Panc1 (cell line): Measurements from ENCODE around the gene HNRNPA3. TPM values are rescaled to one million over a fixed set of nuclear protein-coding genes. Genes with fewer than 3 reads are reported as not detected.

ENCODE experiments used
- ATAC-seq: fragments of 200-7000 bp; cut with Tn5 transposase; 2 replicates; pipeline ENCODE4 v1.9.1; 2020; ENCODE audit warnings: mild to moderate bottlenecking, moderate library complexity
- BruUV-seq: library from RNA; stranded (reverse); fragments of 400-500 nt; replicated peaks from 2 replicates; lab custom pipeline; 2021; lab: Mats Ljungman, UMichigan
- CTCF ChIA-PET: fragments of 300-600 bp; sonication (Branson Sonifier 250); formaldehyde crosslinking; loops from one replicate; lab custom pipeline; 2022; ENCODE audit warnings: antibody characterized with exemption; lab: Charles Lee
- POLR2A ChIA-PET: fragments of 300-600 bp; sonication (Branson Sonifier 250); formaldehyde crosslinking; loops from one replicate; lab custom pipeline; 2022; ENCODE audit warnings: antibody characterized with exemption; lab: Charles Lee
- DNase-seq: peaks from one replicate; pipeline ENCODE4 v3.0.0-alpha.2; 2010; ENCODE audit warnings: low read depth, low spot score
- H3K27ac ChIP-seq: 2 replicates; pipeline ENCODE4 v1.5.1; 2011; ENCODE audit warnings: mild to moderate bottlenecking, low read length, inconsistent platforms
- H3K27me3 ChIP-seq: fragments of 200-500 bp; sonication (Bioruptor generic); 2 replicates; pipeline ENCODE4 v1.6.0; 2014; ENCODE audit warnings: low read length, inconsistent platforms; ENCODE audit not compliant: control insufficient read depth, insufficient read depth
- H3K36me3 ChIP-seq: fragments of 200-500 bp; sonication (Bioruptor generic); 2 replicates; pipeline ENCODE4 v1.5.1; 2014; ENCODE audit warnings: inconsistent platforms, mild to moderate bottlenecking, low read length, moderate library complexity; ENCODE audit not compliant: control insufficient read depth, insufficient read depth
- H3K4me1 ChIP-seq: 2 replicates; pipeline ENCODE4 v1.5.1; 2011; ENCODE audit warnings: inconsistent platforms, mild to moderate bottlenecking, low read length, moderate library complexity; ENCODE audit not compliant: control insufficient read depth, insufficient read depth
- H3K4me3 ChIP-seq, 2 experiments: 2 replicates each; pipeline ENCODE4 v1.5.1; 2011 to 2012; ENCODE audit warnings: low read depth in 2 of 2, low read length in 2 of 2, mild to moderate bottlenecking in 2 of 2, inconsistent platforms in 1 of 2, moderate library complexity in 1 of 2
- H3K9me3 ChIP-seq: fragments of 200-500 bp; sonication (Bioruptor generic); 2 replicates; pipeline ENCODE4 v1.5.1; 2014; ENCODE audit warnings: low read depth, mild to moderate bottlenecking, inconsistent platforms, low read length, moderate library complexity; ENCODE audit not compliant: control insufficient read depth, insufficient read depth
- POLR2AphosphoS5 ChIP-seq: IDR thresholded peaks from 2 replicates; pipeline ENCODE4 v1.6.1; 2012; ENCODE audit warnings: mild to moderate bottlenecking, low read depth, low read length, moderate library complexity
- SIN3A ChIP-seq: IDR thresholded peaks from 2 replicates; pipeline ENCODE4 v1.6.1; 2012; ENCODE audit warnings: low read depth, mild to moderate bottlenecking, low read length, moderate library complexity, borderline replicate concordance; ENCODE audit not compliant: insufficient read depth
- TCF7L2 ChIP-seq: IDR thresholded peaks from 2 replicates; pipeline ENCODE4 v1.6.1; 2011; ENCODE audit warnings: mild to moderate bottlenecking, low read depth, low read length, inconsistent platforms
- in situ Hi-C: cut with HindIII; loops from 2 replicates; pipeline ENCODE4 v1.10.0; 2016; ENCODE audit warnings: low sequenced_read_pairs, low pct_unique_long_range_greater_than_20kb
- intact Hi-C: fragments of 100-400 bp; cut with micrococcal nuclease; formaldehyde crosslinking; loops from one replicate; pipeline ENCODE4 v1.10.0; 2022; ENCODE audit not compliant: unreplicated experiment
- total RNA-seq: library from RNA; stranded (reverse); gene quantifications from one replicate; pipeline ENCODE4 v1.2.1, GENCODE V29; 2021; ENCODE audit not compliant: unreplicated experiment
- TF ChIP-seq, protein P1 (sequence below): fragments of 450-650 bp; IDR thresholded peaks from 2 replicates; pipeline ENCODE4 v1.5.1; 2017; ENCODE audit warnings: mild to moderate bottlenecking
- TF ChIP-seq, protein P2 (sequence below), 2 experiments: IDR thresholded peaks; 2 replicates each; pipeline ENCODE4 v1.6.1; 2011 to 2012; ENCODE audit warnings: low read depth in 2 of 2, control low read depth in 1 of 2, low read length in 1 of 2, mild to moderate bottlenecking in 1 of 2, moderate library complexity in 1 of 2; ENCODE audit not compliant: insufficient read depth in 1 of 2

The HNRNPA3 gene
- total RNA-seq, 1 experiment from 2014 or later = 228 TPM

DNA sequence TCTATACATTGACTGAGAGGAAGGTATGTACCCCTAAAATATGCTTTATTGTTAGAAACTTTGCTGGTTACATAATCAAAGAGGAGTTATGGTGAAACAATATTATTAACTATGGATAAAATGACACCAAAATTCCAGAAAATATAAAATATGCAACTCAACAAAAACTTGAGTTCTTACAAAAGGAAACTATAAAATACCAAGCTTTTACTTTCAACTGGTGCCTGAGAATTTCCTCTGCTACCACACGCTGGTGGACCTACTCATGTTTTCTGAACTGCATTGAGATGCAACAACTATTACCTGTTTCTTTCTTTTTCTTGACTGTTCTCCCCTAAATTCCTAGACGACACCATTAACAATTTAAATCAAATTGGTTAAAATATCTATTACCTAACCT lies 60.2 kb downstream of the HNRNPA3 start:
- POLR2A ChIA-PET = interaction anchor here (1.1 to 2.2 kb wide), 3 partner anchors 9 to 108 kb away, joined by 3 to 15 read pairs (median 3); partner anchors contain the start of gene NFE2L2
- no peak for DNase-seq
- Histone ChIP-seq H3K4me3 (peak overlapping the region in 1 of 2 experiments; percentile 39; a peak in 1 of 4 replicates), H3K4me1 (peaks cover 52% of the 10 kb centered on the region), H3K36me3 (no peaks in the 10 kb centered on the region), H3K9me3 (no peaks in the 10 kb centered on the region), H3K27me3 (no peaks in the 10 kb centered on the region), H3K27ac (peak overlapping the region; percentile 99)
- no peak for ATAC-seq
- TF ChIP-seq SIN3A = no peak
- no peak for TF ChIP-seq POLR2AphosphoS5
- TF ChIP-seq, protein P1, sequence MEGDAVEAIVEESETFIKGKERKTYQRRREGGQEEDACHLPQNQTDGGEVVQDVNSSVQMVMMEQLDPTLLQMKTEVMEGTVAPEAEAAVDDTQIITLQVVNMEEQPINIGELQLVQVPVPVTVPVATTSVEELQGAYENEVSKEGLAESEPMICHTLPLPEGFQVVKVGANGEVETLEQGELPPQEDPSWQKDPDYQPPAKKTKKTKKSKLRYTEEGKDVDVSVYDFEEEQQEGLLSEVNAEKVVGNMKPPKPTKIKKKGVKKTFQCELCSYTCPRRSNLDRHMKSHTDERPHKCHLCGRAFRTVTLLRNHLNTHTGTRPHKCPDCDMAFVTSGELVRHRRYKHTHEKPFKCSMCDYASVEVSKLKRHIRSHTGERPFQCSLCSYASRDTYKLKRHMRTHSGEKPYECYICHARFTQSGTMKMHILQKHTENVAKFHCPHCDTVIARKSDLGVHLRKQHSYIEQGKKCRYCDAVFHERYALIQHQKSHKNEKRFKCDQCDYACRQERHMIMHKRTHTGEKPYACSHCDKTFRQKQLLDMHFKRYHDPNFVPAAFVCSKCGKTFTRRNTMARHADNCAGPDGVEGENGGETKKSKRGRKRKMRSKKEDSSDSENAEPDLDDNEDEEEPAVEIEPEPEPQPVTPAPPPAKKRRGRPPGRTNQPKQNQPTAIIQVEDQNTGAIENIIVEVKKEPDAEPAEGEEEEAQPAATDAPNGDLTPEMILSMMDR = no peak
- TF ChIP-seq TCF7L2 = no peak
- TF ChIP-seq, protein P2, sequence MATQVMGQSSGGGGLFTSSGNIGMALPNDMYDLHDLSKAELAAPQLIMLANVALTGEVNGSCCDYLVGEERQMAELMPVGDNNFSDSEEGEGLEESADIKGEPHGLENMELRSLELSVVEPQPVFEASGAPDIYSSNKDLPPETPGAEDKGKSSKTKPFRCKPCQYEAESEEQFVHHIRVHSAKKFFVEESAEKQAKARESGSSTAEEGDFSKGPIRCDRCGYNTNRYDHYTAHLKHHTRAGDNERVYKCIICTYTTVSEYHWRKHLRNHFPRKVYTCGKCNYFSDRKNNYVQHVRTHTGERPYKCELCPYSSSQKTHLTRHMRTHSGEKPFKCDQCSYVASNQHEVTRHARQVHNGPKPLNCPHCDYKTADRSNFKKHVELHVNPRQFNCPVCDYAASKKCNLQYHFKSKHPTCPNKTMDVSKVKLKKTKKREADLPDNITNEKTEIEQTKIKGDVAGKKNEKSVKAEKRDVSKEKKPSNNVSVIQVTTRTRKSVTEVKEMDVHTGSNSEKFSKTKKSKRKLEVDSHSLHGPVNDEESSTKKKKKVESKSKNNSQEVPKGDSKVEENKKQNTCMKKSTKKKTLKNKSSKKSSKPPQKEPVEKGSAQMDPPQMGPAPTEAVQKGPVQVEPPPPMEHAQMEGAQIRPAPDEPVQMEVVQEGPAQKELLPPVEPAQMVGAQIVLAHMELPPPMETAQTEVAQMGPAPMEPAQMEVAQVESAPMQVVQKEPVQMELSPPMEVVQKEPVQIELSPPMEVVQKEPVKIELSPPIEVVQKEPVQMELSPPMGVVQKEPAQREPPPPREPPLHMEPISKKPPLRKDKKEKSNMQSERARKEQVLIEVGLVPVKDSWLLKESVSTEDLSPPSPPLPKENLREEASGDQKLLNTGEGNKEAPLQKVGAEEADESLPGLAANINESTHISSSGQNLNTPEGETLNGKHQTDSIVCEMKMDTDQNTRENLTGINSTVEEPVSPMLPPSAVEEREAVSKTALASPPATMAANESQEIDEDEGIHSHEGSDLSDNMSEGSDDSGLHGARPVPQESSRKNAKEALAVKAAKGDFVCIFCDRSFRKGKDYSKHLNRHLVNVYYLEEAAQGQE (IDR thresholded peaks at IDR 0.05; ENCODE audit: insufficient read depth in 1 of 2, low read depth in 2 of 2, low read length in 1 of 2) = no peak
- intact Hi-C loops (no loop called here), in situ Hi-C loops (no loop called here)
- no TSS peak for BruUV-seq
- CTCF ChIA-PET = interaction anchor here (0.6 to 1.5 kb wide), 5 partner anchors 23 to 108 kb away, joined by 3 to 7 read pairs (median 4); no protein-coding TSS in a partner anchor

DNA sequence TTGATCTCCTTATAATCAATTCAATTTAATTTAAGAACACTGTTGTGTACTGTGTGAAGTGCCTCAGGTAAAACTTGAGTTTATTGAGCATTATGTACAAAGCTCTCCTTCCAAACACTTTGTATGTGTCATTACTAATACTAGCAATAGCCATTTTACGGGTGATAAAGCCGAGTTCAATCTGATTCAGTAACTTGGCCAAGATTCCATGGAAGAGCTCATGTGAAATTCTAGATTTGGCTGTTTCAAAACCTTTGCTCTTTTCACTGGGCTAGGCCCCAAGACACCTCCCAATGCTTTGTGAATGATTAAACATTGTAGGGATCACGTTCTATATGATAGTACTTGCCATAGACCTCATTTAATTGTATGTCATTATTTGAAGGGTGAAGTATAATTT lies 60.8 kb downstream of the HNRNPA3 start:
- peak overlapping the region; percentile 99 for H3K27ac ChIP-seq
- peak; percentile 21 for ATAC-seq

More for the DNA sequence above, 60.8 kb downstream of the HNRNPA3 start:
- TF ChIP-seq POLR2AphosphoS5 (no peak), SIN3A (no peak), TCF7L2 (no peak)
- TF ChIP-seq, protein P1 = no peak
- TF ChIP-seq, protein P2 (IDR thresholded peaks at IDR 0.05; ENCODE audit: insufficient read depth in 1 of 2, low read depth in 2 of 2, low read length in 1 of 2) = no peak
- BruUV-seq = no TSS peak
- H3K27me3 ChIP-seq = no peaks in the 10 kb centered on the region
- POLR2A ChIA-PET = interaction anchor here (0.6 to 2.2 kb wide), 4 partner anchors 9 to 12 kb away, joined by 3 to 15 read pairs (median 4); partner anchors contain the start of gene NFE2L2
- DNase-seq = no peak
- intact Hi-C loops (no loop called here), in situ Hi-C loops (no loop called here)
- H3K36me3 ChIP-seq = no peaks in the 10 kb centered on the region
- H3K9me3 ChIP-seq = no peaks in the 10 kb centered on the region
- H3K4me1 ChIP-seq = peaks cover 45% of the 10 kb centered on the region
- CTCF ChIA-PET = interaction anchor here (0.6 to 1.5 kb wide), 5 partner anchors 23 to 109 kb away, joined by 3 to 7 read pairs (median 4); no protein-coding TSS in a partner anchor
- H3K4me3 ChIP-seq = peak overlapping the region in 1 of 2 experiments; percentile 39; a peak in 3 of 4 replicates
